MCF 10A (cell line): Measurements from ENCODE around the gene OR1K1. TPM values are rescaled to one million over a fixed set of nuclear protein-coding genes. Genes with fewer than 3 reads are reported as not detected.

Experiments used
- BruUV-seq: library from RNA; stranded (reverse); fragments of 400-500 nt; replicated peaks from 2 replicates; lab custom pipeline; 2021; lab: Mats Ljungman, UMichigan
- CTCF ChIA-PET: fragments of 300-600 bp; sonication (Branson Sonifier 250); formaldehyde crosslinking; extraction: SDS; loops from one replicate; lab custom pipeline; 2021; ENCODE audit warnings: antibody characterized with exemption, inconsistent platforms; lab: Yijun Ruan, JAX
- POLR2A ChIA-PET: fragments of 300-600, 350-650 bp; sonication (Branson Sonifier 250); formaldehyde crosslinking; extraction: SDS; loops from one replicate; lab custom pipeline; 2020; ENCODE audit warnings: antibody characterized with exemption, inconsistent platforms; lab: Yijun Ruan, JAX
- DNase-seq: peaks from one replicate; pipeline ENCODE4 v3.0.0-alpha.2; 2018; ENCODE audit not compliant: unreplicated experiment
- H3K27ac Mint-ChIP-seq: one replicate; pipeline ENCODE4 v1.8.0; 2022; ENCODE audit warnings: mild to moderate bottlenecking, low read depth, mixed read lengths; ENCODE audit not compliant: unreplicated experiment
- H3K27me3 Mint-ChIP-seq: one replicate; pipeline ENCODE4 v1.8.0; 2022; ENCODE audit warnings: mixed read lengths; ENCODE audit not compliant: insufficient read depth, unreplicated experiment
- H3K36me3 Mint-ChIP-seq: one replicate; pipeline ENCODE4 v1.8.0; 2022; ENCODE audit warnings: mild to moderate bottlenecking, moderate library complexity, mixed read lengths; ENCODE audit not compliant: insufficient read depth, unreplicated experiment
- H3K4me1 Mint-ChIP-seq: one replicate; pipeline ENCODE4 v1.8.0; 2022; ENCODE audit warnings: mixed read lengths; ENCODE audit not compliant: insufficient read depth, unreplicated experiment
- H3K4me3 Mint-ChIP-seq: one replicate; pipeline ENCODE4 v1.8.0; 2022; ENCODE audit warnings: mild to moderate bottlenecking, moderate library complexity, mixed read lengths; ENCODE audit not compliant: unreplicated experiment
- H3K9me3 Mint-ChIP-seq: one replicate; pipeline ENCODE4 v1.8.0; 2022; ENCODE audit warnings: mixed read lengths; ENCODE audit not compliant: unreplicated experiment
- intact Hi-C: fragments of 100-400 bp; cut with micrococcal nuclease; formaldehyde crosslinking; loops from 2 replicates; pipeline ENCODE4 v1.14.1; 2022
- total RNA-seq: library from RNA; stranded (reverse); gene quantifications from 2 replicates; pipeline ENCODE4 v1.2.3, GENCODE V29; 2022
- TF ChIP-seq, protein P1 (sequence below): fragments of 200-600 bp; IDR thresholded peaks from one replicate; pipeline ENCODE4 v1.8.0; 2022; ENCODE audit warnings: antibody characterized with exemption, mild to moderate bottlenecking; ENCODE audit not compliant: unreplicated experiment

Gene OR1K1
- total RNA-seq, 1 experiment from 2014 or later: not detected

GRCh38 chr9:122841501-122841900, 41.6 kb downstream of the OR1K1 start:
- CTCF ChIA-PET: interaction anchor here (0.6 to 1.0 kb wide), 2 partner anchors 451 to 1193 kb away, joined by 3 to 6 read pairs; no protein-coding TSS in a partner anchor
- DNase-seq: no peak
- Mint-ChIP-seq H3K9me3 (peaks cover 9% of the 10 kb centered on the region), H3K27ac (no peak overlapping the region), H3K27me3 (peaks cover 11% of the 10 kb centered on the region), H3K4me1 (no peaks in the 10 kb centered on the region), H3K36me3 (peaks cover 31% of the 10 kb centered on the region), H3K4me3 (no peak overlapping the region)
- POLR2A ChIA-PET: interaction anchor here (0.7 to 1.1 kb wide), 3 partner anchors 13 to 63 kb away, joined by 3 to 4 read pairs (median 4); partner anchors contain the start of gene PDCL
- intact Hi-C loops: no loop called here
- BruUV-seq: no TSS peak
- TF ChIP-seq, protein P1, sequence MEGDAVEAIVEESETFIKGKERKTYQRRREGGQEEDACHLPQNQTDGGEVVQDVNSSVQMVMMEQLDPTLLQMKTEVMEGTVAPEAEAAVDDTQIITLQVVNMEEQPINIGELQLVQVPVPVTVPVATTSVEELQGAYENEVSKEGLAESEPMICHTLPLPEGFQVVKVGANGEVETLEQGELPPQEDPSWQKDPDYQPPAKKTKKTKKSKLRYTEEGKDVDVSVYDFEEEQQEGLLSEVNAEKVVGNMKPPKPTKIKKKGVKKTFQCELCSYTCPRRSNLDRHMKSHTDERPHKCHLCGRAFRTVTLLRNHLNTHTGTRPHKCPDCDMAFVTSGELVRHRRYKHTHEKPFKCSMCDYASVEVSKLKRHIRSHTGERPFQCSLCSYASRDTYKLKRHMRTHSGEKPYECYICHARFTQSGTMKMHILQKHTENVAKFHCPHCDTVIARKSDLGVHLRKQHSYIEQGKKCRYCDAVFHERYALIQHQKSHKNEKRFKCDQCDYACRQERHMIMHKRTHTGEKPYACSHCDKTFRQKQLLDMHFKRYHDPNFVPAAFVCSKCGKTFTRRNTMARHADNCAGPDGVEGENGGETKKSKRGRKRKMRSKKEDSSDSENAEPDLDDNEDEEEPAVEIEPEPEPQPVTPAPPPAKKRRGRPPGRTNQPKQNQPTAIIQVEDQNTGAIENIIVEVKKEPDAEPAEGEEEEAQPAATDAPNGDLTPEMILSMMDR: no peak

GRCh38 chr9:122844137-122844536, 44.2 kb downstream of the OR1K1 start:
- Mint-ChIP-seq H3K9me3 (peaks cover 9% of the 10 kb centered on the region), H3K27me3 (peaks cover 11% of the 10 kb centered on the region), H3K27ac (no peak overlapping the region), H3K4me3 (no peak overlapping the region), H3K36me3 (peaks cover 51% of the 10 kb centered on the region), H3K4me1 (no peaks in the 10 kb centered on the region)
- ChIA-PET POLR2A (interaction anchor here (0.6 to 1.2 kb wide), 2 partner anchors 162 to 701 kb away, joined by 3 read pairs; no protein-coding TSS in a partner anchor), CTCF (no interaction called here)
- TF ChIP-seq, protein P1: no peak
- no peak for DNase-seq
- intact Hi-C loops: no loop called here
- no TSS peak for BruUV-seq

- no peak for DNase-seq
- no TSS peak for BruUV-seq
- H3K4me1 Mint-ChIP-seq: no peaks in the 10 kb centered on the region
- no peak overlapping the region for H3K4me3 Mint-ChIP-seq
- TF ChIP-seq, protein P1: no peak
- H3K36me3 Mint-ChIP-seq: peaks cover 61% of the 10 kb centered on the region
- H3K27ac Mint-ChIP-seq: no peak overlapping the region
- ChIA-PET POLR2A (interaction anchor here (0.6 to 1.2 kb wide), 2 partner anchors 17 to 161 kb away, joined by 3 read pairs; no protein-coding TSS in a partner anchor), CTCF (interaction anchor here (0.7 to 0.8 kb wide), 2 partner anchors 29 to 721 kb away, joined by 3 to 5 read pairs; no protein-coding TSS in a partner anchor)
- H3K27me3 Mint-ChIP-seq: peaks cover 4% of the 10 kb centered on the region
- H3K9me3 Mint-ChIP-seq: peaks cover 2% of the 10 kb centered on the region
- intact Hi-C loops: no loop called here
Observed at GRCh38 chr9:122845116-122845515, 45.2 kb downstream of the OR1K1 start.

DNA sequence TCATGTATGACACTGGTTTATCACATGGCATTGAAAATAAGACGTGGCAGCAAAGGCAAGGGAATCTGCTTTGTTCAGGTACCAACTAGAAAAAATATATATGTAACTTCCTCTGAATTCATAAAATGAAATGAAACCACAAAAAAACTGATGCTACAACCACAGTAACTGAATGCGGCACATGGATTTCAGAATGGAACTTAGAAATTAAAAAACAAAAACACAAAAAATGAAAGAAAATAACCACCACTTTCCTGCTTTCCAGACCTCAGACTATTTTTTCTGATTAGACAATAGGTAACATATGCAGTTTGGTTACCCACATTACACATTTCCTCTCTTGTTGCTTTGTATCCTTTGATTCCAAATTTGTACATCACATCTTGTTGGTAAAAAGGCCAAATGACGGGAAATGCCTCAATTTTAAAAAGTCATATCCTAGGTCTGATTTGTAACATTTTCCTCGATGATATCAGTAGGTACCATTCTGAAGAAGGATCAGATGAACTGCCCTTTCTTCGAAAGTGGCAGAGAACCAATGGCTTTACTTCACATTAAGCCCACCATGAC, 46.5 kb downstream of the OR1K1 start:
- no peaks in the 10 kb centered on the region for H3K9me3 Mint-ChIP-seq
- no peak overlapping the region for H3K27ac Mint-ChIP-seq
- no peaks in the 10 kb centered on the region for H3K4me1 Mint-ChIP-seq
- peaks cover 74% of the 10 kb centered on the region for H3K36me3 Mint-ChIP-seq
- TF ChIP-seq, protein P1: no peak
- CTCF ChIA-PET: no interaction called here
- POLR2A ChIA-PET: no interaction called here
- intact Hi-C loops: no loop called here
- BruUV-seq: no TSS peak
- no peak for DNase-seq
- H3K4me3 Mint-ChIP-seq: no peak overlapping the region
- H3K27me3 Mint-ChIP-seq: no peaks in the 10 kb centered on the region
